Stimulated activated CD8-positive, alpha-beta memory T cell treated with anti-CD3 and anti-CD28 coated beads, Interleukin-4, amount 100 ng/mL, for 24 hours (primary cell): Measurements from ENCODE around the gene APOA4.

ENCODE experiments used
- DNase-seq: peaks from one replicate; pipeline ENCODE4 v3.0.0-alpha.2; 2020; ENCODE audit warnings: low read depth

Gene APOA4

DNA sequence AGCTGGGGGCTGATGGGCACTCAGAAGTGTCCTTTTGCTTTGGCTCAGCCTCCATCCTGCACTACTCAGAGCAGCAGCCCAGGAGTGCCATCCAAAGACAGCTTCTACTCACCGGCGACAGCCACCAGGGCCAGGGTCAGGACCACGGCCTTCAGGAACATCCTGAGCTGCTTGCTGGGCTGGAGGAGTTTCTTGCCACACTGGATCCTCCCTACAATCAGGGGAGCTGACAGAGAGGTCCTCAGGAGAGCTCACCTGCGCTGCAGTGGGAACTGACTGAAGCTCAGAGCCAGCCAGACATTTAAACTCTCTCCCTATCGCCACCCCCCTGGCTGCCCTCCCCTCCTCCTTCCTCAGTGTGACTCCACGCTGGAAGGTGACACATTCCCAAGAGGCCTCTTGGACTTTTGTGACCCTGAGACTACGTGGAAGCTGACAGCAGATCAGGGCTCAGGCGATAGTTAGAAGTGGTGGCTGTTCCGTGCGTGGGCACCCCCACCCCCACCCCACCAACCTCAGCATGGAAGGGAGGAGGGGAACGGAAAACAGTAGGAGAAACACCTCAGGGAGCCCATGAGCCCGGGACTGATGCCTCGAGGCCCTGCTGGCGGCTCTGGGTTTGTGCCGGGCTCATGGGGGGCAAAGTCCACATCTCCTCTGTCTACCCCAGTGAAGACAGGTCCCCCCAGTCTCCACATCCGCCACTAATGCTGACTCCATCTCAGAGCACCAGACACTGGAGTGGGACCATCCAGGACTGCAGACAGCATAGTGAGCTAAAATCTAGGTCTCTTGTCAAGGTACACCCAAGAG is at the start of gene APOA4:
APOA4 (minus strand) TSS at position 274 of the 813 bp plus-strand sequence; CDS start at position 161, 113 bp downstream.
- DNase-seq = no peak

GRCh38 chr11:116871248-116871647 is 48.1 kb upstream of the APOA4 start:
- no peak for DNase-seq

GRCh38 chr11:116870054-116870453 is 47.0 kb upstream of the APOA4 start:
- DNase-seq = no peak

DNA sequence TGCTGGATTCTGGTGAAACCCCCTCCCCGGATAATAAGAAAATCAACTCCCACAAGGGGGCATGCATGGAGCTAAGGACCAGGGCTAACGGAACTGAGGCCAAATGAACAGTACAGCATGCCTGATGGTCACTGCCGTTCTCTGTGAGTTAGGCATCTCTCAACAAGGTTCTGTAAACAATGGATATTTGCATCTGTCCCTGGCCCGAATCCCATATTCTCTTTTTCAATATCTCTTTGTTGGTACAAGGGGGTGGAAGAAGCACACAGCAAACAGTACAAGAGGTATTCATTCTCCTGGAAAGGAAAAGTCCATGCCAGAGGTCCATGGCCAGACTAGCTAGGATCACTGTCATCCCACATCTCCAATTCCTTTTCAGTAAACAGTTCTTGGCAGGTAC is 46.5 kb upstream of the APOA4 start:
- no peak for DNase-seq

DNA sequence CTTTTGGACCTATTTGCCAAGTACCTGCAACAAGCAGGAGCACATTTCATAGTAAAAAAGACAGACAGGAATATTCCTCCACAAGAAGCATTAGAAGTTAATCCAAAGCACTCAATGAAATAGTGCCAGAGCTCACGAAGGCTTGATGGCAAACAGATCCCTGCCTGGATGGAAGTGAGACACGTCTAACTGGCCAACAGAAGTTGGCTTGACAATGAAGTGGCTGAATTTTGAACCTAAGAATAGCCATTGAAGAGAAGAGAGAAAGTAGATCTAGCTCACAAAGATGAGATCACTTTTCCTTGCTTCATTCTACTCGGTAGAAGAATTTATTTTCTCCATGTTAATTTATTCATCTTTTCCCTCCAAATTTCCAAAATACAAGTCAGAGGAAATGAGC is 45.0 kb upstream of the APOA4 start:
- DNase-seq = no peak

DNA sequence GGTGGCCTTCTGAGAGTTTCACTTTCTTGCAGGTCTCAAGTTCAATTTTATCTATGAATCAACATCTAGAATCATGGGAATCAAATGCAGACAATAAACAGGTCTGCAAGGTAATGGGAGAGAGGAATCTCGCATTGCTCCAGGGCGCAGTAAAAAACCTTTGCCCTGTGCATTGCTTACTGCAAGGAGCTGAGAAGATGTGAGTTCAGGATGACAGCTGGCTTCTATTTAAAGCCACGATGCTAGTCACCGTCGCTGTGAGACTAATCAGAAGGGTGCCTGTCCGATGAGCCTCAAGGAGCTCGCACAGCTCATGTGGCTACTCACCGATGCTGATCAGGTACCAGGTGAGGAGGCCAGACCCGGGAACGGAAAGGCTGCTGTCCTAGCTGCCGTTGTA is 44.5 kb upstream of the APOA4 start:
- DNase-seq = no peak

DNA sequence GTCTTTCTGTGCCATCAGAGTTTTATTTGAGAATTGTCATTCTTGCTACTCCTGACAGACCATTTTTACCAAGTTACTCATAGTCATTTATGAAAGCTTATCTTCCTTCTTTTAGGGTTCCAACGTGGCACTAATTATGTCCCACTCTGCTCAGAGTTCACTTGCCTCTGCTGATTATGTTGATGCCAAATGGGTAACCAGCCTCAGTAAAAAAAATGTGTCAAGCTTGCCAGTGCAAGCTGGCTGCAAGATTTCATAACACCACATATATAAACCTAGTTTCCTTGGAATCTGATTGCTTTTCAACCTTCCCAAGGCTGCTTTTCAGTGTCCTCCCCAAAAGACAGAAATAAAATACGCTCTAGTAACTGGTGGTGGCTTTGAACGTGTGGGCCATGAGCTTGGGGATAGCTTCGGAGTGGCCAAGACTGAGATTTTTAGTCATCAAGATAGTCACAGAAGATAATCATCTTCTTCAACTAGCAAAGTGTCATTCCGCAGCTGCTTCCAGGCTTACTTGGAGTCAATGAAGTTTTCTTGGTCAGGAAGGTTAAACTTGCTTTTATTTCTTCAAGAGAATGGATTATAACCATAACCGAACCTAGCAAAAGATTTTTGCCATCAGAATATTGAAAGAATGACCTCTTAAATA is 43.8 kb upstream of the APOA4 start:
- DNase-seq = no peak

DNA sequence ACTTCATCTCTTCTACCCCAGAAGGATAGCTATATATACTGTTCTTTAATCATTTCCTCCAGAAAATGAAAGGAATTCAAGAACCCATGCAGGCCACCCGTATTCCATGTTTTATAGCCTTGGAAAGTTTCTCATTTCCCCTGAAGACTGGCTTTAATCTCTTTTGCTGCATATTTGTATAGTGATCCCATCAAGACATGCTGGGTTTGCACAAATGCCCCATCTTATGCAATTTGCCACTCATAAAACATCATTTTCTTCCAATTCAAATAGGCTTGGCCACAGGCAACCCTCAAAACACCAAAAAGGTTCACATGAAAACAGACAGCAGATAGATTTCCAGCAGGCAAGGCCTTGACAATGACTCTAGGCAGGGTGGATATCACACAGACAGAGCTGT is 42.6 kb upstream of the APOA4 start:
- no peak for DNase-seq

- no peak for DNase-seq
Observed at GRCh38 chr11:116864531-116864930, 41.4 kb upstream of the APOA4 start.

- DNase-seq = no peak
Observed at GRCh38 chr11:116862951-116863350, 39.8 kb upstream of the APOA4 start.

GRCh38 chr11:116862185-116862584 is 39.1 kb upstream of the APOA4 start:
- no peak for DNase-seq

DNA sequence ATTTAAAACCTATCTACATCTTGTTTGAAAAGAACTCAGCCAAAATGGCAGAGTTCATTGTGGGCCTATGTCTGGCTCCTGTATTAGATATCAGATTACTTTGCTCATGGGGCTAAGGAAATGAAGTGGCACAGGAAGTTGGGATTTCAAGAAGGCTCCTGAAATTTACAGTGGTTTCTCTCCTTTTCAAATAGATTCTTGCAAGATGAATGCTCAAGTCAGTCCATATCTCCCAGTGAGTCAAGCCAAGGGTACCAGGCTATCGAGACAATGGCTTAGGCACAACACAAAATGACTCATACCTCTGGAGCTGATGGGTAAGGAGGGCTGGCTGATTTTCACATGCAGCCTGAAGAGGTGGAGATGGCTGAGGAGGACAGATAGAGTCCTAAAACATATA is 38.4 kb upstream of the APOA4 start:
- DNase-seq = no peak

GRCh38 chr11:116860303-116860702 is 37.2 kb upstream of the APOA4 start:
- no peak for DNase-seq

DNA sequence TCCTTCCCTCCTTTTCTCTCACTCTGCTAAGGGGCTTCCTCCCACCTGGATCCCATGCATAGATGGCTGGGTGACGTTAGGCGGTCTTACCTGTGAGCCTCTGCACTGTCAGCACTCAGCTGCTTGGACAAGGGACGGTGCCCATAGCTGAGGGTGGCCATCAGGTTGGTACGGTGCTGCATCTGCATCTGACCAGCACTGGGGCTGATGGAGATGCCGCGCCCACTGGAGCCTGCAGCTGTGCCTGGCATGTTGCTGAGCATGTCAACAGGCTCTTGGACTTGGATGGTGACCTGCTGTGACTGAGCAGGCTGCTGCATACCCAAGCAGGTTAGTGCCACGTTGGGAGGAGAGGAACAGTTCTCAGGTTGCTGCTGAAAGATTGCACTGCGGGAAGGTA is 36.1 kb upstream of the APOA4 start:
- DNase-seq = no peak

- DNase-seq = no peak
Observed at GRCh38 chr11:116857936-116858335, 34.8 kb upstream of the APOA4 start.

DNA sequence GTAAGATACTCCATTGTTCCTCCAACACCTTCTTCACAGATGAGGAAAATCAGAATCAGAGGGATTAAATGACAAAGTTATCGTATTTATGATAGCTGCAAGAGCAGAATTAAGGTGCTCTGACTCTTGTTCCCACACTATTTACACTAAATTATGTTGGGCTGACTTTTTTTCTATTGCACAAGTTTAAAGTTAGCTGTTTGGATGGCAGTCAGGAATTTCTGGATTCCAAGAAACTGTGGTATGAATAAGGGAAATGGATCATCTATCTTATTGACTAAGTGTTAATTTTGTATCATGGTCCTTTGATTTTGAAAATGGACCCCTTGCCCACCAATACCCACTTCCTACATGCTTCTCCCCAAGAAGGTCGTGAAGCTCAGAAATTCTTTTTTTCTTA is 34.2 kb upstream of the APOA4 start:
- DNase-seq = no peak

- no peak for DNase-seq
Observed at GRCh38 chr11:116856423-116856822, 33.3 kb upstream of the APOA4 start.

GRCh38 chr11:116855413-116855812 is 32.3 kb upstream of the APOA4 start:
- no peak for DNase-seq

- peak; percentile 23 for DNase-seq
Observed at GRCh38 chr11:116853461-116854073, 30.5 kb upstream of the APOA4 start.

- DNase-seq = no peak
Observed at GRCh38 chr11:116852261-116853031, 29.3 kb upstream of the APOA4 start.

DNA sequence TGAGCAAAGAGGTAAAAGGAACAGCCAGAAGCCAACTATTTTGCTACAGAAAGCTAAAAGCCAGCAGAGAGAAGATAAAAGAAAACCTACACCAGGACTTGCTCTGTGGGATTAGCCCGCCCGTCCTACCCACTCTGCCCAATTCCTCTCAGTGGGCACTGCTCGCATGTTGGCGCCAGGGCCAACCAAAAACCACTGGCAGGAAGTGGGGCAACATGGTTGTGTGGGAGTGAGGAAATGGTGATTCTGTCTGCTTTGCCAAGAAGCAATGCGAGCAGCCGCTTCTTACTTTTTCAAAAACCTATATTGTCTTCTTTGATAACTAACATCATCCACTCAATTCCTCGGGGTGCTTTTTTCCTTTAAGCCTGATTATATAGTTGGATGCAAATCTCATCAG is 28.5 kb upstream of the APOA4 start:
- peak; percentile 44 for DNase-seq

DNA sequence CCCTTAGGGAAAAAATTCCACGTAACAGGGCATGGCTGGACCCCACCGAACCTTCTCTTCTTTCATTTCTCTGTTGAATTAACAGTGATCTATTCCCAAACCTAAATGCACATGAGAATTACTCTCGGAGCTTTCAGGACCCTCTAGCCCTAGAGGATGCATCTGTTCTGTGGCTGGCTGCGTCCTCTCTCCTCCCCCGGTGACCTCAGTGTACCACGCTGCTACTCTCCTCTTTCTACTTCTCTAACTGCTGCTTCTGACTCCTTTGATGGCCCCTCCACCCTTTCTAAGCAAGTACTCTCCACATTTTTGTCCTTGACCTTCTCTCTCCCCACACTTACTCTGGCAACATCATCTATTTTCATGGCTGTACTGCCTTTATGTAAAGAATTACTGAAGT is 26.4 kb upstream of the APOA4 start:
- no peak for DNase-seq

- DNase-seq = no peak
Observed at GRCh38 chr11:116849060-116849459, 26.0 kb upstream of the APOA4 start.
